ENCODE data around the gene CHID1.

The CHID1 gene

DNA sequence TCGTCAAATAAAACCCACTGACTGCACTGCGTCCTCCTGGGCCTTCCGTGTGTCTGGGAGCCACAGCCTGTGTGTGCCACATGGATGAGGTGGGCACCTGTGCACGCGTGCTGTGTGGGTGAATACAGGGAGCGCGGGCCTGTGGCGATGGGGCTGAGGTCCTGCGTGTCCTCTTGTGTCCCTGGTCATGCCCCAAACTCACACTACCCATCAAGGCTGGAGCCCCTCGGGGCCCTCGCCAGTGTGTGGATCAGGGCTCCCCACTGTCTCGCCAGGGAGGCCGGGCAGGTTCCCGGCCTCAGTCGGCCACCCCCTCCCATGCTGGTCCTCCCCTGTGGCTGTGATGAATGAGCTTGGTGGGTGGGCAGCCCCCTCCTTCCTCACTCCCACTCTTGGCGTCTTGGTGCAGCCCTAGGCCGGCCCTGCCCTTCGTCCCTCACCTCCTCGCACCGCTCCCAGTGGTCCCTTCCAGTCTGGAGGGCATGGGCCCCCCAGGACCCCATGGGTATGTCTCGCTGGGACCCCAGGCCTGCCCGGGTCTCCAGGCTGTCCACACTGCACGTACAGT, 78.6 kb downstream of the CHID1 start:
- Histone ChIP-seq H3K9ac (ENCODE audit: low read depth, low read length, poor library complexity, severe bottlenecking) (peak overlapping the region; percentile 77), H2AFZ (ENCODE audit: low read length) (no peak overlapping the region), H3K4me2 (ENCODE audit: low read depth, low read length, poor library complexity, severe bottlenecking) (peak overlapping the region; percentile 76)

DNA sequence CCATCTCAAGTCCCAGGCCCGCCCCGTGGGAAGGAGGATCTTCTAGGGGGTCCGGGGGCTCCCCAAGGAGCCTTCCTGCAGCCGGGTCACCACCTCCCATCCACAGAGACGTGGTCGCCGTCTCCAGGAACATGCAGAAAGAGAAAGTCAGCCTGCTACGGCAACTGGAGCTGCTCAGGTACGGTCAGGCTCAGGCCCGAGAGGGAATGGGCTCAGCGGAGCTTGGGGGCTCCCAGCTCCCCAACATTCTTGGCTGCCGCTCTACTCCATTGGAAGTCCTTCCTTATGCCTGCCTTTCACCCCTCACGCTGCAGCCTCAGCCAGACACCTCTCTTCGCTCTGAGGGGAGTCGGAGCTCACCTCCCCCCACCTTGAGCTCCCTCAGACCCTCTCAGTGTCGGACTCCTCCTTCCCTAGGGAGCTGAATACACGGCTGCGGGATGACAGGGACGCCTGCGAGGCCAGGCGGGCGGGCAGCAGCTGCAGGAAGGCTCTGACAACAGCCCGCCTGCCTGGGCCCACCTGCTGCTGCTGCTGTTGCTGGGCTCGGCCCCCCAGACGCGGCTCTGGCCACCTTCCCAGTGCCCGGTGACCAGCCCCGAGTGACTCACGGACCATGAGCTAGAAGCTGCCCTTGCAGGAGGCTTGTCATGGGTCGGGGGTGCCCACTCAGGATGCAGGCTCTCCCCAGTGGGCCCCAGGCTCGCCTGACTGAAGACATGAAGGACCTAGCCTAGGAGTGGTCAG, 79.3 kb downstream of the CHID1 start:
- H3K9ac ChIP-seq (ENCODE audit: low read depth, low read length, poor library complexity, severe bottlenecking): no peak overlapping the region
- TF ChIP-seq, protein P1, sequence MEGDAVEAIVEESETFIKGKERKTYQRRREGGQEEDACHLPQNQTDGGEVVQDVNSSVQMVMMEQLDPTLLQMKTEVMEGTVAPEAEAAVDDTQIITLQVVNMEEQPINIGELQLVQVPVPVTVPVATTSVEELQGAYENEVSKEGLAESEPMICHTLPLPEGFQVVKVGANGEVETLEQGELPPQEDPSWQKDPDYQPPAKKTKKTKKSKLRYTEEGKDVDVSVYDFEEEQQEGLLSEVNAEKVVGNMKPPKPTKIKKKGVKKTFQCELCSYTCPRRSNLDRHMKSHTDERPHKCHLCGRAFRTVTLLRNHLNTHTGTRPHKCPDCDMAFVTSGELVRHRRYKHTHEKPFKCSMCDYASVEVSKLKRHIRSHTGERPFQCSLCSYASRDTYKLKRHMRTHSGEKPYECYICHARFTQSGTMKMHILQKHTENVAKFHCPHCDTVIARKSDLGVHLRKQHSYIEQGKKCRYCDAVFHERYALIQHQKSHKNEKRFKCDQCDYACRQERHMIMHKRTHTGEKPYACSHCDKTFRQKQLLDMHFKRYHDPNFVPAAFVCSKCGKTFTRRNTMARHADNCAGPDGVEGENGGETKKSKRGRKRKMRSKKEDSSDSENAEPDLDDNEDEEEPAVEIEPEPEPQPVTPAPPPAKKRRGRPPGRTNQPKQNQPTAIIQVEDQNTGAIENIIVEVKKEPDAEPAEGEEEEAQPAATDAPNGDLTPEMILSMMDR (conservative IDR thresholded peaks at IDR 0.05; ENCODE audit: low read length): no peak
- no peak for TF ChIP-seq EZH2phosphoT487 (IDR thresholded peaks at IDR 0.05; ENCODE audit: borderline replicate concordance)
- H3K9me3 ChIP-seq (ENCODE audit: insufficient read depth, low read depth, low read length): no peaks in the 10 kb centered on the region
- H3K36me3 ChIP-seq (ENCODE audit: insufficient read depth, low read length): no peaks in the 10 kb centered on the region
- H3K9me2 ChIP-seq (replicated peaks; ENCODE audit: low read depth, low read length): no peaks in the 10 kb centered on the region
- no peak overlapping the region for H3K4me3 ChIP-seq (ENCODE audit: low read length, poor library complexity, severe bottlenecking)
- H3K79me2 ChIP-seq (ENCODE audit: insufficient read depth, low read length): peaks cover 11% of the 10 kb centered on the region; the same call in 1 of the 2 replicates
- H3K4me1 ChIP-seq (ENCODE audit: insufficient read depth, low read length, poor library complexity, severe bottlenecking): peaks cover 29% of the 10 kb centered on the region
- H2AFZ ChIP-seq (ENCODE audit: low read length): no peak overlapping the region
- peaks cover 5% of the 10 kb centered on the region for H4K20me1 ChIP-seq (ENCODE audit: insufficient read depth, low read length, poor library complexity, severe bottlenecking)
- no peaks in the 10 kb centered on the region for H3F3A ChIP-seq (ENCODE audit: low read depth)
- H3K4me2 ChIP-seq (ENCODE audit: low read depth, low read length, poor library complexity, severe bottlenecking): no peak overlapping the region
- no peaks in the 10 kb centered on the region for H3K27me3 ChIP-seq (ENCODE audit: insufficient read depth, low read length, poor library complexity, severe bottlenecking)

More for the DNA sequence above, 78.6 kb downstream of the CHID1 start:
- Histone ChIP-seq H3F3A (ENCODE audit: low read depth) (no peaks in the 10 kb centered on the region), H3K27me3 (ENCODE audit: insufficient read depth, low read length, poor library complexity, severe bottlenecking) (no peaks in the 10 kb centered on the region), H3K9me3 (ENCODE audit: insufficient read depth, low read depth, low read length) (no peaks in the 10 kb centered on the region), H3K79me2 (ENCODE audit: insufficient read depth, low read length) (peaks cover 11% of the 10 kb centered on the region; the same call in 1 of the 2 replicates), H3K4me1 (ENCODE audit: insufficient read depth, low read length, poor library complexity, severe bottlenecking) (peaks cover 26% of the 10 kb centered on the region), H3K9me2 (replicated peaks; ENCODE audit: low read depth, low read length) (no peaks in the 10 kb centered on the region), H3K4me3 (ENCODE audit: low read length, poor library complexity, severe bottlenecking) (peak overlapping the region; percentile 77), H3K36me3 (ENCODE audit: insufficient read depth, low read length) (no peaks in the 10 kb centered on the region), H4K20me1 (ENCODE audit: insufficient read depth, low read length, poor library complexity, severe bottlenecking) (peaks cover 5% of the 10 kb centered on the region)
- TF ChIP-seq, protein P1 (conservative IDR thresholded peaks at IDR 0.05; ENCODE audit: low read length): no peak
- no peak for TF ChIP-seq EZH2phosphoT487 (IDR thresholded peaks at IDR 0.05; ENCODE audit: borderline replicate concordance)

DNA sequence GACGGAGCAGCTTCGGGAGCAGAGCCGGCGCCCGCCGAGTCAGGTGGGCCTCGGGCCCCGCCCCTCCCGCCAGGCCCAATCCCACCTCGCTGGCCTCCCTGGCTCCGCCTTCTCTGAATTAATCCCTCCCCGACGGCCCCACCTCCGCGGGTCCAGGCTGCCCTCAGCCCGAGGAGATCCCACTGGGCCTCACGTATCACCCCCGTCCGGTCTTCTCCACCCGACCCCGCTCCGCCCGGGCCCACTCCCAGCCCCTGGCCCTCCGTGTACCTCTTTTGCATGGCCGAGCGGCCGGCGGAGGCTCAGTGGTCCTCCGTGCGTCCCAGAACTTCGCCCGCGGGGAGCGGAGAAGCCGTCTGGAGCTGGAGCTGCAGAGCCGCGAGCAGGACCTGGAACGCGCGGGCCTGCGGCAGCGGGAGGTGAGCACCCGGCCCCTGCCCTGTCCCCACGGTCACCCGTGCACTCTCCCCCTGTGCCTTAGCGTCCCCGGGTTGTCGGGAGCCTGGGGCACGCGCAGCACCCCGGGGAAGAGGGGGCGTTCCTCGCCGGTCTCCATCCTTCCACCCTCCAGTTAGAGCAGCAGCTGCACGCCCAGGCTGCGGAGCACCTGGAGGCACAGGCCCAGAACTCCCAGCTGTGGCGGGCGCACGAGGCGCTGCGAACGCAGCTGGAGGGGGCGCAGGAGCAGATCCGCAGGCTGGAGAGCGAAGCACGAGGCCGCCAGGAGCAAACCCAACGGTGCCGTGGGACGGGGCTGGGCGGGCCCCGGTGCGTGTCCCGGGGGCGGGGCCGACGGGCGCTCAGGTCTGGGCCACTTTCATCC, 80.1 kb downstream of the CHID1 start:
- TF ChIP-seq, protein P1 (conservative IDR thresholded peaks at IDR 0.05; ENCODE audit: low read length): no peak
- no peak for TF ChIP-seq EZH2phosphoT487 (IDR thresholded peaks at IDR 0.05; ENCODE audit: borderline replicate concordance)
- Histone ChIP-seq H3F3A (ENCODE audit: low read depth) (no peaks in the 10 kb centered on the region), H3K9me3 (ENCODE audit: insufficient read depth, low read depth, low read length) (no peaks in the 10 kb centered on the region), H3K4me2 (ENCODE audit: low read depth, low read length, poor library complexity, severe bottlenecking) (no peak overlapping the region), H3K4me3 (ENCODE audit: low read length, poor library complexity, severe bottlenecking) (no peak overlapping the region), H3K4me1 (ENCODE audit: insufficient read depth, low read length, poor library complexity, severe bottlenecking) (peaks cover 37% of the 10 kb centered on the region), H3K36me3 (ENCODE audit: insufficient read depth, low read length) (no peaks in the 10 kb centered on the region), H4K20me1 (ENCODE audit: insufficient read depth, low read length, poor library complexity, severe bottlenecking) (peaks cover 3% of the 10 kb centered on the region), H3K9me2 (replicated peaks; ENCODE audit: low read depth, low read length) (no peaks in the 10 kb centered on the region), H3K79me2 (ENCODE audit: insufficient read depth, low read length) (peaks cover 11% of the 10 kb centered on the region; the same call in 1 of the 2 replicates), H2AFZ (ENCODE audit: low read length) (no peak overlapping the region), H3K9ac (ENCODE audit: low read depth, low read length, poor library complexity, severe bottlenecking) (no peak overlapping the region), H3K27me3 (ENCODE audit: insufficient read depth, low read length, poor library complexity, severe bottlenecking) (no peaks in the 10 kb centered on the region)
